H1 (cell line): ENCODE data around the gene BMI1. TPM values are rescaled to one million over a fixed set of nuclear protein-coding genes. Genes with fewer than 3 reads are reported as not detected.
A peak's percentile ranks its signal among the peaks of the same experiment; 100 is the strongest.

ENCODE experiments used
- CTCF ChIA-PET: fragments of 300-600 bp; sonication (Branson Sonifier 250); formaldehyde crosslinking; loops from one replicate; lab custom pipeline; 2021; ENCODE audit not compliant: partially characterized antibody; lab: Charles Lee
- POLR2A ChIA-PET: fragments of 300-600 bp; sonication (Branson Sonifier 250); formaldehyde crosslinking; loops from one replicate; lab custom pipeline; 2021; ENCODE audit warnings: inconsistent platforms; ENCODE audit not compliant: partially characterized antibody; lab: Charles Lee
- DNase-seq, 2 experiments: peaks; one replicate each; pipeline versions ENCODE4 v3.0.0 to v3.0.0-alpha.2; 2010 to 2022; ENCODE audit warnings: low spot score in 2 of 2, low read depth in 1 of 2, mixed read lengths in 1 of 2
- FAIRE-seq: peaks from 2 replicates; lab custom pipeline; 2011; peaks lifted over from hg19 to GRCh38; lab: Jason Lieb, UNC
- H2AFZ ChIP-seq: 2 replicates; pipeline ENCODE4 v1.8.1; 2012; ENCODE audit warnings: low read length, inconsistent platforms
- H2AK5ac ChIP-seq: 2 replicates; pipeline ENCODE4 v1.6.1; 2013; ENCODE audit warnings: low read depth, low read length
- H2BK120ac ChIP-seq: replicated peaks from 2 replicates; pipeline ENCODE3; 2013; ENCODE audit warnings: low read depth, low read length, inconsistent platforms
- H2BK12ac ChIP-seq: 2 replicates; pipeline ENCODE4 v1.6.1; 2013; ENCODE audit warnings: low read depth, low read length
- H2BK15ac ChIP-seq: 2 replicates; pipeline ENCODE4 v1.6.1; 2013; ENCODE audit warnings: low read length
- H2BK20ac ChIP-seq: 2 replicates; pipeline ENCODE4 v1.6.1; 2013; ENCODE audit warnings: low read length
- H2BK5ac ChIP-seq: 2 replicates; pipeline ENCODE4 v1.6.1; 2013; ENCODE audit warnings: low read depth, low read length
- H3K14ac ChIP-seq: 2 replicates; pipeline ENCODE4 v1.6.1; 2013; ENCODE audit warnings: inconsistent platforms; ENCODE audit not compliant: insufficient read length
- H3K18ac ChIP-seq: 2 replicates; pipeline ENCODE4 v1.6.1; 2013; ENCODE audit warnings: low read length; ENCODE audit errors: extremely low read depth
- H3K23ac ChIP-seq: 2 replicates; pipeline ENCODE4 v1.6.1; 2013; ENCODE audit warnings: inconsistent platforms; ENCODE audit not compliant: insufficient read length
- H3K23me2 ChIP-seq: 2 replicates; pipeline ENCODE4 v1.6.1; 2013; ENCODE audit warnings: low read depth, low read length
- H3K27ac ChIP-seq: 2 replicates; pipeline ENCODE4 v1.6.1; 2011; ENCODE audit warnings: low read depth, low read length, inconsistent platforms
- H3K27me3 ChIP-seq, 4 experiments: replicated peaks in 1 of 4; 1 replicate in 1 of 4; 2 replicates in 3 of 4; pipeline versions ENCODE4 v1.6.1 to v1.8.1; 2011 to 2013; ENCODE audit warnings: low read length in 3 of 4, mild to moderate bottlenecking in 3 of 4, inconsistent platforms in 2 of 4, mixed read lengths in 2 of 4, moderate library complexity in 1 of 4; ENCODE audit not compliant: control insufficient read depth in 3 of 4, insufficient read depth in 3 of 4; ENCODE audit errors: extremely low read depth in 1 of 4
- H3K36me3 ChIP-seq, 4 experiments: 2 replicates each; pipeline versions ENCODE4 v1.6.1 to v1.8.1; 2011 to 2013; ENCODE audit warnings: mild to moderate bottlenecking in 4 of 4, low read length in 3 of 4, moderate library complexity in 2 of 4, control low read depth in 1 of 4, inconsistent platforms in 1 of 4; ENCODE audit not compliant: insufficient read depth in 4 of 4, control insufficient read depth in 2 of 4
- H3K4ac ChIP-seq: replicated peaks from 2 replicates; pipeline ENCODE3; 2013; ENCODE audit warnings: low read length, low read depth, mixed read lengths, inconsistent platforms; ENCODE audit not compliant: insufficient read length
- H3K4me1 ChIP-seq, 4 experiments: replicated peaks in 1 of 4; 1 replicate in 1 of 4; 2 replicates in 3 of 4; pipeline versions ENCODE4 v1.6.1 to v1.8.1; 2011 to 2013; ENCODE audit warnings: low read length in 3 of 4, inconsistent platforms in 2 of 4, mixed read lengths in 1 of 4; ENCODE audit not compliant: insufficient read depth in 4 of 4, control insufficient read depth in 3 of 4
- H3K4me2 ChIP-seq, 2 experiments: 2 replicates each; pipeline versions ENCODE4 v1.6.1 to v1.8.1; 2011 to 2013; ENCODE audit warnings: low read depth in 2 of 2, low read length in 2 of 2, control low read depth in 1 of 2, inconsistent platforms in 1 of 2, mild to moderate bottlenecking in 1 of 2; ENCODE audit not compliant: insufficient read depth in 1 of 2
- H3K4me3 ChIP-seq, 4 experiments: fragments of 200-600, 300-600 bp in 1 of 4; sonication (generic), shearing (Covaris generic), sonication (Bioruptor Twin) in 1 of 4; 2 replicates each; pipeline versions ENCODE4 v1.5.1 to v1.8.1; 2011 to 2016; ENCODE audit warnings: low read length in 4 of 4, low read depth in 3 of 4, control low read depth in 2 of 4, inconsistent platforms in 2 of 4, mild to moderate bottlenecking in 2 of 4, mixed read lengths in 1 of 4, moderate library complexity in 1 of 4; ENCODE audit not compliant: insufficient read depth in 2 of 4; ENCODE audit errors: extremely low read depth in 1 of 4
- H3K56ac ChIP-seq: replicated peaks from 2 replicates; pipeline ENCODE3; 2013; ENCODE audit warnings: low read depth, mild to moderate bottlenecking, mixed read lengths, low read length, inconsistent platforms; ENCODE audit not compliant: insufficient read length
- H3K79me1 ChIP-seq: 2 replicates; pipeline ENCODE4 v1.6.1; 2013; ENCODE audit warnings: low read depth, low read length, control low read depth
- H3K79me2 ChIP-seq, 2 experiments: 2 replicates each; pipeline versions ENCODE4 v1.6.1 to v1.8.1; 2012 to 2013; ENCODE audit warnings: low read length in 2 of 2, mild to moderate bottlenecking in 2 of 2, inconsistent platforms in 1 of 2; ENCODE audit not compliant: insufficient read depth in 2 of 2, control insufficient read depth in 1 of 2
- H3K9ac ChIP-seq, 4 experiments: replicated peaks in 1 of 4; 1 replicate in 1 of 4; 2 replicates in 3 of 4; pipeline versions ENCODE4 v1.6.1 to v1.8.1; 2011 to 2013; ENCODE audit warnings: low read depth in 3 of 4, low read length in 3 of 4, control low read depth in 2 of 4, mild to moderate bottlenecking in 2 of 4, moderate library complexity in 2 of 4, inconsistent platforms in 1 of 4; ENCODE audit errors: extremely low read depth in 1 of 4
- H3K9me3 ChIP-seq, 2 experiments: 2 replicates each; pipeline versions ENCODE4 v1.6.1 to v1.8.1; 2012 to 2013; ENCODE audit warnings: mild to moderate bottlenecking in 2 of 2, moderate library complexity in 2 of 2, control low read depth in 1 of 2, inconsistent platforms in 1 of 2, low read depth in 1 of 2, low read length in 1 of 2, mixed read lengths in 1 of 2; ENCODE audit not compliant: insufficient read depth in 2 of 2
- H4K20me1 ChIP-seq, 2 experiments: replicated peaks in 1 of 2; 2 replicates each; pipeline versions ENCODE3 to v1.8.1; 2011 to 2013; ENCODE audit warnings: inconsistent platforms in 2 of 2, low read length in 2 of 2, mild to moderate bottlenecking in 1 of 2; ENCODE audit not compliant: insufficient read depth in 2 of 2, control insufficient read depth in 1 of 2
- H4K5ac ChIP-seq: 2 replicates; pipeline ENCODE4 v1.6.1; 2013; ENCODE audit warnings: low read length, low read depth, mixed read lengths, inconsistent platforms; ENCODE audit not compliant: insufficient read length
- H4K8ac ChIP-seq: 2 replicates; pipeline ENCODE4 v1.8.0; 2013; ENCODE audit warnings: mild to moderate bottlenecking, moderate library complexity, low read length, inconsistent platforms; ENCODE audit not compliant: insufficient read depth; ENCODE audit errors: extremely low read depth
- H4K91ac ChIP-seq: replicated peaks from 2 replicates; pipeline ENCODE3; 2013; ENCODE audit warnings: low read length, mixed read lengths, inconsistent platforms; ENCODE audit not compliant: insufficient read length
- GABPA ChIP-seq: IDR thresholded peaks from 2 replicates; pipeline ENCODE4 v1.6.1; 2011; ENCODE audit warnings: mild to moderate bottlenecking, low read length, moderate library complexity, borderline replicate concordance; ENCODE audit not compliant: insufficient read depth
- RAD21 ChIP-seq, 2 experiments: IDR thresholded peaks in 1 of 2; conservative IDR thresholded peaks in 1 of 2; 2 replicates each; pipeline ENCODE4 v1.6.1; 2011; ENCODE audit warnings: low read depth in 2 of 2, low read length in 2 of 2, improper control_type of control experiment in 1 of 2, inconsistent platforms in 1 of 2, mild to moderate bottlenecking in 1 of 2, moderate library complexity in 1 of 2
- SAP30 ChIP-seq: fragments of 300-600 bp; sonication (generic); IDR thresholded peaks from 2 replicates; pipeline ENCODE4 v1.7.1; 2012; ENCODE audit warnings: low read length, moderate library complexity, mild to moderate bottlenecking, inconsistent platforms; ENCODE audit not compliant: insufficient read depth, insufficient replicate concordance
- SUZ12 ChIP-seq: fragments of 200-600 bp; sonication (generic); IDR thresholded peaks from 2 replicates; pipeline ENCODE4 v1.6.1; 2012; ENCODE audit warnings: mild to moderate bottlenecking, inconsistent platforms, low read length, moderate library complexity, mixed read lengths
- TAF7 ChIP-seq: optimal IDR thresholded peaks from 2 replicates; pipeline ENCODE3; 2011; ENCODE audit warnings: low read depth, mild to moderate bottlenecking, inconsistent platforms, low read length, moderate library complexity, borderline replicate concordance
- WGBS, 2 experiments: shearing (Covaris generic) in 1 of 2; methylation state at CpG; one replicate each; pipeline versions ENCODE4 v1.1.6 to v1.1.7; 2013 to 2015; ENCODE audit warnings: low lambda C conversion rate in 2 of 2, mixed read lengths in 2 of 2, inconsistent platforms in 1 of 2, low coverage in 1 of 2, missing lambda C conversion rate in 1 of 2; ENCODE audit not compliant: insufficient replicate concordance in 2 of 2, insufficient coverage in 1 of 2, insufficient read length in 1 of 2; ENCODE audit errors: extremely low coverage in 1 of 2, missing lambda C conversion rate in 1 of 2; 5-methylcytosine and 5-hydroxymethylcytosine counted together
- polyA plus RNA-seq, 7 experiments: library from polyadenylated mRNA; depleted of rRNA in 3 of 7; stranded (reverse) in 5 of 7; unstranded in 2 of 7; fragments of >200 nt in 5 of 7; fragments of 200-250 nt in 2 of 7; gene quantifications; 1 replicate in 5 of 7; 2 replicates in 1 of 7; 4 replicates in 1 of 7; pipeline versions ENCODE4 v1.2.1 to v1.2.3, GENCODE V29; 2011 to 2013; ENCODE audit warnings: missing spikeins in 2 of 7, mixed read lengths in 2 of 7
- total RNA-seq: library from RNA; stranded (reverse); fragmentation: NEBNext Ultra II Directional; extraction: Animal tissue kit (Norgen Biotek cat#: 25700); gene quantifications from 2 replicates; pipeline ENCODE4 v1.2.1, GENCODE V29; 2021
- TF ChIP-seq, protein P1 (sequence below), 3 experiments: IDR thresholded peaks; 1 replicate in 2 of 3; 2 replicates in 1 of 3; pipeline versions ENCODE4 v1.5.1 to v1.6.1; 2011; ENCODE audit warnings: low read length in 3 of 3, mild to moderate bottlenecking in 3 of 3, inconsistent platforms in 2 of 3, low read depth in 1 of 3, moderate library complexity in 1 of 3; ENCODE audit not compliant: insufficient read depth in 1 of 3; ENCODE audit errors: control extremely low read depth in 1 of 3

The BMI1 gene
- total and polyA plus RNA-seq, 2 of the 8 experiments (the other 6 are each of a cell fraction or from before 2014, with no cell fraction given): 2.8 to 10.7 TPM

DNA sequence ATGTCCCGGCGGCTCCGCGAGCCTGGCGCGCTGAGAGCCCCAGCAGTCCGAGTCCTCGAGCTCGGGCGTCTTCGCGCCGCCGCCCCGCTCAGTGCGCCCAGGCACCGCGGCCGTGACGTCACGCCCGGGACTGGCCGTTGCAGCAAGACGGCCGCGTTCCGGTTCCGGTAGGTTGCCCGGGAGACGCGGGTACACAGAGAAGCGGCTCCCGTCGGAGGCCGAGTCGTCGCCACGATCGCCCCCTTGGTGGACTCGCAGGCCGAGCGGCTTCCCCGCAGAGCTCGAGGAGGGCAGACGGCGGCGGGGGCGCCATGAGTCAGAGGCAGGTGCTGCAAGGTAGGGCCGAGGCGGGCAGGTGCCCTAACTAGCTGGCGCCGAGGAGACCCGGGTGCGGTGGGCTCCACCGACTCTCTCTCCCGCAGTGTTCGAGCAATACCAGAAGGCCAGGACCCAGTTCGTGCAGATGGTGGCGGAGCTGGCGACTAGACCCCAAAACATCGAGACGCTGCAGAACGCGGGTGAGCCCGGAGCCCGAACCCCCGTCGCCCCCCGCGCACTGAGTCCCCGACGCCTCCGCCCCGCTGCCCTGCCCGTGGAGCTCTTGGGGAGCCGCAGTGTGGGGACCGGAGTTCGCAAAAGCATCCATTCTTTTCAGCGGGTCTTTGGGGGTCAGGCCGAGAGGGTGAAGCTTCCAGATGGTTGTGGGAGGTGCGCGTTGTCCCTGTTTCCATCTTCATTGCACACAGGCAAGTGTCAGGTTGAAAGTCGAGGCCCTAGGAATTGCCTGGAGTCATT lies 24.6 kb downstream of the BMI1 start, which contains the start of gene SPAG6:
Gene SPAG6, plus strand, starts transcription at position 196 of the 795 bp plus-strand sequence. Its CDS starts 116 bp downstream, at position 312.
- Histone ChIP-seq H3K56ac (no peak within 1 kb of the TSS), H2AFZ (no peak within 1 kb of the TSS), H3K23me2 (peaks cover 7% of the 10 kb centered on the region; the same call in 1 of the 2 replicates), H2AK5ac (no peak within 1 kb of the TSS), H3K14ac (no peak within 1 kb of the TSS), H3K36me3 (no peaks in the 10 kb centered on the region; a peak in 1 of 8 replicates), H3K79me1 (no peaks in the 10 kb centered on the region), H2BK120ac (no peak within 1 kb of the TSS), H4K5ac (no peak within 1 kb of the TSS), H2BK5ac (no peak within 1 kb of the TSS), H3K4ac (peak within 1 kb of the TSS; percentile 22), H4K20me1 (peaks cover 2 to 8% of the 10 kb centered on the region in 2 experiments), H3K4me3 (peak within 1 kb of the TSS; percentile 51 to 64 (median 54)), H3K18ac (no peak within 1 kb of the TSS), H3K4me1 (peaks cover 0 to 5% (median 3%) of the 10 kb centered on the region in 4 experiments; a peak in 3 of 7 replicates), H3K23ac (no peak within 1 kb of the TSS), H2BK12ac (no peak within 1 kb of the TSS), H3K79me2 (no peaks in the 10 kb centered on the region), H4K8ac (no peak within 1 kb of the TSS), H3K9ac (peak within 1 kb of the TSS in 2 of 4 experiments; percentile 20 to 33; a peak in 1 of 7 replicates), H4K91ac (no peak within 1 kb of the TSS), H3K4me2 (peak within 1 kb of the TSS; percentile 75 to 89), H2BK15ac (no peak within 1 kb of the TSS), H3K27ac (no peak within 1 kb of the TSS), H3K27me3 (peaks cover 44 to 84% (median 68%) of the 10 kb centered on the region in 4 experiments), H3K9me3 (no peaks in the 10 kb centered on the region; a peak in 1 of 4 replicates), H2BK20ac (no peak within 1 kb of the TSS)
- peak in 1 of 2 experiments; percentile 89 for DNase-seq
- WGBS, 2 experiments: 4% methylated on average over 42 of the region's 83 CpGs; no CpG with 5 or more reads in 1 of the 2 experiments
- ChIA-PET POLR2A (interaction anchor here (0.7 kb wide), 1 partner anchor 91 kb away, joined by 3 read pairs; no protein-coding TSS in a partner anchor), CTCF (interaction anchor here (1.1 to 1.5 kb wide), 4 partner anchors 21 to 629 kb away, joined by 3 to 7 read pairs (median 4); no protein-coding TSS in a partner anchor)
- FAIRE-seq: peak; percentile 28
- TF ChIP-seq GABPA (peak; percentile 83; the same call in 1 of the 2 replicates), TAF7 (no peak), RAD21 (IDR thresholded peaks at IDR 0.05 in 1 of 2, conservative IDR thresholded peaks at IDR 0.05 in 1 of 2; ENCODE audit: low read depth in 2 of 2, low read length in 2 of 2) (peak in 1 of 2 experiments; percentile 8; a peak in 1 of 4 replicates), SUZ12 (peak; percentile 72), SAP30 (no peak)
- TF ChIP-seq, protein P1, sequence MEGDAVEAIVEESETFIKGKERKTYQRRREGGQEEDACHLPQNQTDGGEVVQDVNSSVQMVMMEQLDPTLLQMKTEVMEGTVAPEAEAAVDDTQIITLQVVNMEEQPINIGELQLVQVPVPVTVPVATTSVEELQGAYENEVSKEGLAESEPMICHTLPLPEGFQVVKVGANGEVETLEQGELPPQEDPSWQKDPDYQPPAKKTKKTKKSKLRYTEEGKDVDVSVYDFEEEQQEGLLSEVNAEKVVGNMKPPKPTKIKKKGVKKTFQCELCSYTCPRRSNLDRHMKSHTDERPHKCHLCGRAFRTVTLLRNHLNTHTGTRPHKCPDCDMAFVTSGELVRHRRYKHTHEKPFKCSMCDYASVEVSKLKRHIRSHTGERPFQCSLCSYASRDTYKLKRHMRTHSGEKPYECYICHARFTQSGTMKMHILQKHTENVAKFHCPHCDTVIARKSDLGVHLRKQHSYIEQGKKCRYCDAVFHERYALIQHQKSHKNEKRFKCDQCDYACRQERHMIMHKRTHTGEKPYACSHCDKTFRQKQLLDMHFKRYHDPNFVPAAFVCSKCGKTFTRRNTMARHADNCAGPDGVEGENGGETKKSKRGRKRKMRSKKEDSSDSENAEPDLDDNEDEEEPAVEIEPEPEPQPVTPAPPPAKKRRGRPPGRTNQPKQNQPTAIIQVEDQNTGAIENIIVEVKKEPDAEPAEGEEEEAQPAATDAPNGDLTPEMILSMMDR (IDR thresholded peaks at IDR 0.05; ENCODE audit: control extremely low read depth in 1 of 3, insufficient read depth in 1 of 3, low read depth in 1 of 3, low read length in 3 of 3): peak in 1 of 3 experiments; percentile 3; a peak in 1 of 4 replicates
